Measurements from ENCODE around the gene SUPV3L1.
A peak's percentile ranks its signal among the peaks of the same experiment; 100 is the strongest.

Gene SUPV3L1

GRCh38 chr10:69179089-69179742 lies 818 bp upstream of the SUPV3L1 start:
- peak overlapping the region; percentile 94 for H3K27ac ChIP-seq
- no peak for TF ChIP-seq CTCF (conservative IDR thresholded peaks at IDR 0.05)

- TF ChIP-seq CTCF (conservative IDR thresholded peaks at IDR 0.05): no peak
- H3K27ac ChIP-seq: peak overlapping the region; percentile 94
These were observed 631 bp downstream of the SUPV3L1 start for GRCh38 chr10:69180525-69181204.

- TF ChIP-seq CTCF (conservative IDR thresholded peaks at IDR 0.05): no peak
- H3K27ac ChIP-seq: no peak overlapping the region; the same call in 1 of the 2 replicates
These were observed 1.4 kb downstream of the SUPV3L1 start for GRCh38 chr10:69181433-69181832.

GRCh38 chr10:69182005-69182404 lies 2.0 kb downstream of the SUPV3L1 start:
- TF ChIP-seq CTCF (conservative IDR thresholded peaks at IDR 0.05): no peak
- no peak overlapping the region for H3K27ac ChIP-seq

GRCh38 chr10:69186524-69186923 lies 6.5 kb downstream of the SUPV3L1 start:
- no peak overlapping the region for H3K27ac ChIP-seq
- no peak for TF ChIP-seq CTCF (conservative IDR thresholded peaks at IDR 0.05)

- no peak overlapping the region for H3K27ac ChIP-seq
- no peak for TF ChIP-seq CTCF (conservative IDR thresholded peaks at IDR 0.05)
These were observed 21.0 kb downstream of the SUPV3L1 start for GRCh38 chr10:69201045-69201444.

- no peak overlapping the region for H3K27ac ChIP-seq
- no peak for TF ChIP-seq CTCF (conservative IDR thresholded peaks at IDR 0.05)
These were observed 22.3 kb downstream of the SUPV3L1 start for GRCh38 chr10:69202332-69202731.

Data from VCaP (cell line).